Measurements from ENCODE around the gene JADE1.

Gene JADE1

GRCh38 chr4:128913228-128913627 is 103.7 kb downstream of the JADE1 start:
- H3K4me3 ChIP-seq (replicated peaks; ENCODE audit: insufficient read depth, low read length), result no peak overlapping the region
- DNase-seq (ENCODE audit: low read depth in 1 of 2, low spot score in 1 of 2), result peak in 1 of 2 experiments; percentile 42
- H3K27ac ChIP-seq (replicated peaks), result peak overlapping the region; percentile 40
- no peaks in the 10 kb centered on the region for H3K27me3 ChIP-seq (ENCODE audit: insufficient read depth, poor library complexity, severe bottlenecking)
- no peak for TF ChIP-seq REST (IDR thresholded peaks at IDR 0.05; ENCODE audit: insufficient replicate concordance, low read depth)
- TF ChIP-seq CTCF (IDR thresholded peaks at IDR 0.05; ENCODE audit: insufficient read depth, low read length), result no peak
- peak; percentile 47; the same call in 1 of the 2 replicates for TF ChIP-seq SPI1 (IDR thresholded peaks at IDR 0.05; ENCODE audit: borderline replicate concordance, low read depth)
- TF ChIP-seq POLR2AphosphoS5 (IDR thresholded peaks at IDR 0.05; ENCODE audit: low read depth), result no peak
- no peak for TF ChIP-seq GABPA (IDR thresholded peaks at IDR 0.05; ENCODE audit: low read depth)

GRCh38 chr4:128915544-128915943 is 106.0 kb downstream of the JADE1 start:
- no peaks in the 10 kb centered on the region for H3K27me3 ChIP-seq (ENCODE audit: insufficient read depth, poor library complexity, severe bottlenecking)
- no peak overlapping the region for H3K4me3 ChIP-seq (replicated peaks; ENCODE audit: insufficient read depth, low read length)
- TF ChIP-seq GABPA (IDR thresholded peaks at IDR 0.05; ENCODE audit: low read depth) (no peak), SPI1 (IDR thresholded peaks at IDR 0.05; ENCODE audit: borderline replicate concordance, low read depth) (no peak), REST (IDR thresholded peaks at IDR 0.05; ENCODE audit: insufficient replicate concordance, low read depth) (no peak), CTCF (IDR thresholded peaks at IDR 0.05; ENCODE audit: insufficient read depth, low read length) (no peak)
- no peak for DNase-seq (ENCODE audit: low read depth in 1 of 2, low spot score in 1 of 2)
- H3K27ac ChIP-seq (replicated peaks), result no peak overlapping the region

- Histone ChIP-seq H3K27me3 (ENCODE audit: insufficient read depth, poor library complexity, severe bottlenecking) (no peaks in the 10 kb centered on the region), H3K4me3 (replicated peaks; ENCODE audit: insufficient read depth, low read length) (no peak overlapping the region), H3K27ac (replicated peaks) (peak overlapping the region; percentile 62)
- peak; percentile 16 to 90 for DNase-seq (ENCODE audit: low read depth in 1 of 2, low spot score in 1 of 2)
- no peak for TF ChIP-seq GABPA (IDR thresholded peaks at IDR 0.05; ENCODE audit: low read depth)
- no peak for TF ChIP-seq POLR2AphosphoS5 (IDR thresholded peaks at IDR 0.05; ENCODE audit: low read depth)
- peak; percentile 100 for TF ChIP-seq SPI1 (IDR thresholded peaks at IDR 0.05; ENCODE audit: borderline replicate concordance, low read depth)
Measured at GRCh38 chr4:128916832-128917231, 107.3 kb downstream of the JADE1 start.

GRCh38 chr4:128917781-128918180 is 108.3 kb downstream of the JADE1 start:
- Histone ChIP-seq H3K27ac (replicated peaks) (no peak overlapping the region), H3K4me3 (replicated peaks; ENCODE audit: insufficient read depth, low read length) (no peak overlapping the region), H3K27me3 (ENCODE audit: insufficient read depth, poor library complexity, severe bottlenecking) (no peaks in the 10 kb centered on the region)
- DNase-seq (ENCODE audit: low read depth in 1 of 2, low spot score in 1 of 2), result peak in 1 of 2 experiments; percentile 57
- TF ChIP-seq GABPA (IDR thresholded peaks at IDR 0.05; ENCODE audit: low read depth), result no peak
- no peak for TF ChIP-seq CTCF (IDR thresholded peaks at IDR 0.05; ENCODE audit: insufficient read depth, low read length)
- TF ChIP-seq POLR2AphosphoS5 (IDR thresholded peaks at IDR 0.05; ENCODE audit: low read depth), result no peak
- no peak; the same call in 1 of the 2 replicates for TF ChIP-seq SPI1 (IDR thresholded peaks at IDR 0.05; ENCODE audit: borderline replicate concordance, low read depth)
- no peak for TF ChIP-seq REST (IDR thresholded peaks at IDR 0.05; ENCODE audit: insufficient replicate concordance, low read depth)

Measured in HL-60 (cell line).